Keratinocyte (primary cell): ENCODE results near the gene HMCN2.

Experiments
- CTCF ChIP-seq, 3 experiments: IDR thresholded peaks in 1 of 3; conservative IDR thresholded peaks in 1 of 3; optimal IDR thresholded peaks in 1 of 3; 2 replicates in 2 of 3; 3 replicates in 1 of 3; pipeline versions ENCODE3 to v1.5.1; 2011; ENCODE audit warnings: low read length in 3 of 3, mild to moderate bottlenecking in 3 of 3, moderate library complexity in 2 of 3, control low read depth in 1 of 3, inconsistent platforms in 1 of 3; ENCODE audit not compliant: insufficient read depth in 2 of 3; ENCODE audit errors: extremely low read depth in 1 of 3
- EZH2 ChIP-seq: IDR thresholded peaks from one replicate; pipeline ENCODE4 v1.6.1; 2012; ENCODE audit warnings: inconsistent platforms, mild to moderate bottlenecking, low read length, moderate library complexity

- TF ChIP-seq EZH2 (no peak), CTCF (optimal IDR thresholded peaks at IDR 0.05 in 1 of 3, IDR thresholded peaks at IDR 0.05 in 1 of 3, conservative IDR thresholded peaks at IDR 0.05 in 1 of 3; ENCODE audit: extremely low read depth in 1 of 3, insufficient read depth in 2 of 3, low read length in 3 of 3) (no peak)
These were observed 36.1 kb downstream of the HMCN2 start for GRCh38 chr9:130301483-130302286.
